HG03135 (cell line): ENCODE measurements around the gene CAMK1.

ENCODE experiments used
- ATAC-seq: cut with Tn5 transposase; IDR thresholded peaks from one replicate; pipeline ENCODE4 v1.9.1; 2021; ENCODE audit warnings: mild to moderate bottlenecking, moderate library complexity; ENCODE audit not compliant: unreplicated experiment

CAMK1 gene

DNA sequence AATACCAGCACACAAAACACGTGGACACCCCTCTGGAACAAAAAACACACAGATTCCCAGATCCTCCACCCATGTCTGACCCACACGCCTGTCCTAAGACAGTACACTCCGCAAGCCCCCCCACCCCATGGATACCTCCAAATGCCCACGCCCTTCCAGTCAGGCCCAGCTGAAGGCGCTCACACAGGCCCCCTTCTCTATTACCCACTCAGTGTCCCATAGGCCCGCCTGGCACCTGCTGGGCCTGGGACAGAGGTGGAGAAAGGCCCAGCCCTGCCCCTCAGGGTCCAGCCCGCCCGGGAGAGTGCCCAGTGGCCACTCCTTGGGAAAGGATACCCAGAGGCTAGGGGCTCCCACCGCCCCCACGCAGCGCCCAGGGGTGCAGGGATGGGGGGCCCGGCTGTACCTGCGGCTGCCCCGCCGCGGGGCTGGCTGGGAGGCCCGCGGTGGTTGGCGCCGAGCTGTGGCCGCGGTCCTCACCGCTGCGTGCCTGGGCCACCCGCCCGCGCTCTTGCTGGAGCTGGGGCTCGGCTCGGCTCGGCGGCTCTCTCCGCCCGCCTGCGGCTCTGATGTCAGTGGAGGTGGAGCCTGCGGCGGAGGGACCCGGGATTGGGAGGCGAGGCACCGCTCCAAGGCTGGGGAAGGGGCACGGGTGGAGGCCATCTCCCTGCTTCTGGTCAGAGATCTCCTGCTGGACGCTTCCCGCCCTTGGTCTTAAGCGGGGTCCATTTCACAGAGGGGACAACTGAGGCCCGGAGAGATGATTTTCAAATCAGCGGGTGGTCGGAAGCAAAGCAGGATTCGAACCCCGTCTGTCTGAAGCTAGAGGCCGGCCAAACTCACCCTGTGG is at the start of gene CAMK1:
Gene CAMK1 (minus strand): TSS at position 522 of the 850 bp plus-strand sequence. CDS start 2,198 bp downstream, outside the sequence.
- ATAC-seq: peak; percentile 65

DNA sequence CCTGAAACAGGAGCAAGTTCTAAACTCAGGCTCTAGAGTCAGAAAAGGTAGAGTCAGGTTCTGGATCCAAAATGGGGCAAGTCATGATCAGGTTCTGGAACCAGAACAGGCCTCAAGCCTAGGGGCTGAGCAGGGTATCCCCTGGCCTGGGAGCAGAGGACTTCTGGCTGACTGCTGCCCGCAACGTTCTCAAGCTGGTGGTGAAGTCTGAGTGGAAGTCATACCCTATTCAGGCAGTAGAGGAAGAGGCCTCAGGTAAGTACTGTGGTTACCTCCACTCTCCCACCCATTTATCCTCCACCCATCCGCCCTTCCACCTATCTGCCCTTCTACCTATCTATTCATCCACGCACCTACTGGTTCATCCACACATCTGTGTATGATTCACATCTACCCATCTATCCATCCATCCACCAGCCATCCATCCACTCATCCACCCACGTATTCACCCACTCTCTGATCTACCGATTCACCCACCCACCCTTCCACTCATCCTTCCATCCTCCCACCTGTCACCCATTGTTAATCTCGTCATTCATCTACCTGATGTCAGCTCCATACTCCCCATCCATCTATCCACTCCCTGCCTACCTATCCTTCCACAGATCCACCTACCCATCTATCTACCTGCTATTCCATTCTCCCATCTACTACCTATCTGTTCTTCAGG is 49.1 kb upstream of the CAMK1 start:
- no peak for ATAC-seq

GRCh38 chr3:9817436-9817835 is 47.7 kb upstream of the CAMK1 start:
- no peak for ATAC-seq

DNA sequence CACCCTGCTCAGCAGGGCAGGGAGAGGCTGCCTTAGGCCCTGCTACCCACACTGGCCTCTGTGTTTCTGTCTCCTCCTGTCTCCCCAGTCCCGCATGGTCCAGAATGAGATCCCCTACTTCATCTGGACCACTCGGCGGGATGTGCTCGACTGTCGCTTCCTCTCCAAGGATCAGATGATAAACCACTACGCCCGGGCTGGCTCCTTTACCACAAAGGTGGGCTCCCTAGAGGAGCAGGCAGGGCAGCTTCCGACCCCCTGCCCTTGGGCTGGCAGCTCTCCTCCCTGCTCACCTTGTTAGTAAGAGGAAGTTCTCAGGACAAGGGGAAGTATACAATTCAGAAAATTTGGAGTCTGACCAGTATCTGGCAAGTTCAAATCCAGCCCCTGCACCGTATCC is 46.2 kb upstream of the CAMK1 start:
- ATAC-seq: no peak

DNA sequence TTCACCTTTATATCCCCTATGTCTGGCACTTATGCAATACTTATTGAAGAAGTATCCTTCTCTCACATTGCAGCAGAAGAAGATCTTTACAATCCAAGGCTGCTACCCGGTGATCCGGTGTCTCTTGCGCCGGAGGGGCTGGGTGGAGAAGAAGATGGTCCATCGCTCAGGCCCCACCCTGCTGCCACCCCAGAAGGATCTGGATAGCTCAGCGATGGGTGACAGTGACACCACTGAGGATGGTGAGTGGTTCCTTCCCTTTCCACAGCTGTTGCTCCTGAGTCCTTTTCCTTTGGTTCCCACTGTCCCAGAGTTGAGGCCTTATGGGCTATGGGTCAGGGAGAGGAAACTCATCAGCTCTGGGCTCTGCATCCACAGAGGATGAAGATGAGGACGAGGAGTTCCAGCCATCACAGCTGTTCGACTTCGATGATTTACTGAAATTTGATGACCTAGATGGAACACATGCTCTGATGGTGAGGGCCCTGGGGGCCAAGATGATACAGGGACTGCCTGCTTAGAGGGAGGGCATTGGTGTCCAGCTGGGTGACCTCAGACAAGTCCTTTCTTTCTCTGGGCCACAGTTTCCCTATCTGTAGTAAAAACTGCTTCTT is 43.2 kb upstream of the CAMK1 start:
- ATAC-seq: no peak

DNA sequence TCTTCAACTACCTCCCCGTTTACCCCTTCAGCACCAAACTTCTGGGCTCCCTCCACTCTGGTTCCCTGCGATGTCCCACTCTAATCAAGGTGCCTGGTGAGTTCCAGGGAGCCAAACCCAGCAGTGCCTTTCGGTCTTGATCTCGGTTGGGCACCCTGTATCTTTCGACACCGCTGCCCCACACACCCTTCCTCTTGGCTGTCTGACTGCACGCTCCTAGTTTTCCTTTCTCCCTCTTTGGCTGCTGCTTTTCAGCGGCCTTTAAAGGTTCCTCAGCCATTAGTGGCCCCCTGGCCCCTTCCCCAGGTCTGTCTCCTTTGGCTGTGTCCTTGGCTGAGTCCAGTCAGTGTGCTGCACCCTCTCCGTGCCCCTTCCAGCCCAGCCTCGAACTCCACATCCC is 41.1 kb upstream of the CAMK1 start:
- ATAC-seq: no peak

DNA sequence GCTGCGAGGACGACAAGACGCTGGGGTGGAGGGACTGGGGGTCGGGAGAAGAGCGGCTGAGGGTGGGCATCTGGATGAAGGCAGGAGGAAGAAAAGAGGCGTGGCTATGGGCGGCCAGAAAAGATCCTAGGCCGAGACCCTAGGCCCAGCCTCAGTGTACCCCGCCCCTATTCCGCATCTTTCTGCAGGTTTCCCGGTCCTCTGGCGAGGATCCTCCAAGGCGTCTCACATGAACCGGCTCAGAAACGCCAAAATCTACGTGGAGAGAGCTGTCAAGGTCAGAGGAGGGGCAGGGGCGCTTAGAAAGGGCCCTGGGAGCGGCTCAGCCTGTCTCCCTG is 40.7 kb upstream of the CAMK1 start:
- no peak for ATAC-seq

GRCh38 chr3:9809615-9810432 is 40.1 kb upstream of the CAMK1 start, which contains the start of gene TTLL3:
TTLL3 (plus strand) TSS chr3:9810262; CDS start chr3:9810662, 400 bp downstream.
- peak; percentile 47 for ATAC-seq

GRCh38 chr3:9809239-9809614 is 39.5 kb upstream of the CAMK1 start:
- no peak for ATAC-seq

GRCh38 chr3:9808345-9809037 is 38.7 kb upstream of the CAMK1 start:
- ATAC-seq: peak; percentile 66

GRCh38 chr3:9807981-9808344 is 38.2 kb upstream of the CAMK1 start:
- no peak for ATAC-seq

GRCh38 chr3:9806688-9807589 is 37.2 kb upstream of the CAMK1 start:
- ATAC-seq: no peak

- ATAC-seq: no peak
Observed at GRCh38 chr3:9806137-9806536, 36.4 kb upstream of the CAMK1 start.

GRCh38 chr3:9804996-9805395 is 35.2 kb upstream of the CAMK1 start:
- no peak for ATAC-seq

DNA sequence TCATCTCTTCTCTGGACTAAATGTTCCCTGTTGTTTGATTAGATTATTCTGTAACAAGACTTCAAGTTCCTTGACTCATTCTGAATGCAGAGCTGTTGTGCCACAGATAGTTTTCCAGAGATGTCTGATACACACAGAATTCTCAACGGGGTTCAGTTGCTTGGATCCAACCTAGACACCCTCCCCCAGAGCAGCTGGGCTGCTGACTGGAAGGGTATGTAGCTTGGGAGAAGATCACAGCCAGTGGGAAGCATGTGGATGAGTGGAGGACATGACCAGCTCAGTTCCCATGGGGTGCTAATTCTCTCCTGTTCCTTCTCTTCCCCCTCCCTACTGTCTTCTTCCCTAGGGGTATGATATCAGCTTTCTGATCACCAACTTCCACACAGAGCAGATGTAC is 33.7 kb upstream of the CAMK1 start:
- ATAC-seq: no peak

GRCh38 chr3:9800529-9800928 is 30.8 kb upstream of the CAMK1 start:
- ATAC-seq: no peak

- no peak for ATAC-seq
Observed at GRCh38 chr3:9797196-9797945, 27.6 kb upstream of the CAMK1 start.

DNA sequence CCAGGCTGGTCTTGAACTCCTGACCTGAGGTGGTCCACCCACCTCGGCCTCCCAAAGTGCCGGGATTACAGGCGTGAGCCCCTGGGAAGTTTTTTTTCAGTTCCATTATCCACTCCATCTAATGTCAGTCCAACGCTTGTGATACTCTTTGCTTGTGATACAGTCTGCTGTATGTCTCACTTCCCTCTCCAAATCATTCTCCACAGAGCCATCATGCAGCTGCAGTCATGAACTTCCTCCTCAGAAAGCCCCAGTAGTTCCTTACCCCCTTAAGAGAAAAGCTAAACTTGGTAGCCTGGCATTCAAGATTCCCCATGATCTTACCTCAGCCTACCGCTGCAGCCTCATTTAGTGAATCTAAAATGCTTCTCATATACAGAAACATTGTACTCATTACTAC is 25.5 kb upstream of the CAMK1 start:
- no peak for ATAC-seq

DNA sequence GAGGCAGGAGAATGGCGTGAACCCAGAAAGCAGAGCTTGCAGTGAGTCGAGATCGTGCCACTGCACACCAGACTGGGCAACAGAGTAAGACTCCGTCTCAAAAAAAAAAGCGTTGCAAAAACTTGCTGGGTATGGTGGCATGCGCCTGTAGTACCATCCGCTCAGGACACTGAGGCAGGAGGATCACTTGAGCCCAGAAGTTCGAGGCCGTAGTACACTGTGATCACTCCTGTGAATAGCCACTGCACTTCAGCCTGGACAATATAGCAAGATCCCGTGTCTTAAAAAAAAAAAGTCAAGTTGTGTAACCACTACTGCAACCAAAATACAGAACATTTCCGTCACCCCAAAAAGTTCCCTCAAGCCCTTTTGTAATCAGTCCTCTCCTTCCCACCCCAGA is 24.7 kb upstream of the CAMK1 start:
- no peak for ATAC-seq
